ENCODE measurements around the gene TBCD.

TBCD gene

GRCh38 chr17:82839617-82840292 lies 87.9 kb downstream of the TBCD start, which contains the start of gene ZNF750:
Gene ZNF750 (minus strand): TSS chr17:82840022. CDS start chr17:82832454, 7,568 bp downstream.
- H3K4me3 ChIP-seq (ENCODE audit: low read length) = no peak within 1 kb of the TSS
- TF ChIP-seq ZNF274 (IDR thresholded peaks at IDR 0.05; ENCODE audit: low read depth, low read length) = no peak

DNA sequence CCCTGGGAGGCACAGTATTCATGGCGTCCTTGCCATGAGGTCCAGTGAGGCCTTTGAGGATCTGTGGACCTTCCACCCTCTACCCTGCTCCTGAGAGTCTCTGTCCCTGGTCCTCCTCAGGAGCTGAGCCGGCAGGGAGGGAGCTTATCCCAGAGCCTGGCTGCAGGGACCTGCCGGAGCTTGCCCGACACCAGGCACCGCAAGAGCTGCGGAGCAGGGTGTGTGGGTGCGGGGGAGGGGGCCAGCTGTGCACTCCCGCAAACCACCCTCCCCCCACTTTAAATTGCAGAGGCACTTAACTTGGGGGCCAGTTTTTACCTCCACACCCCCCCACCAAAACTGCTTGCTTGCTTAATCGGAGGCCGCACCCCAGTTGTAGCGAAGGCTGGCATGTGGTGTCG lies 88.6 kb downstream of the TBCD start:
- no peak overlapping the region for H3K4me3 ChIP-seq (ENCODE audit: low read length)
- no peak for TF ChIP-seq ZNF274 (IDR thresholded peaks at IDR 0.05; ENCODE audit: low read depth, low read length)

- no peak for TF ChIP-seq ZNF274 (IDR thresholded peaks at IDR 0.05; ENCODE audit: low read depth, low read length)
- no peak overlapping the region for H3K4me3 ChIP-seq (ENCODE audit: low read length)
Observed at GRCh38 chr17:82841921-82842596, 90.2 kb downstream of the TBCD start.

GRCh38 chr17:82843904-82844680 lies 92.2 kb downstream of the TBCD start:
- TF ChIP-seq ZNF274 (IDR thresholded peaks at IDR 0.05; ENCODE audit: low read depth, low read length) = no peak
- H3K4me3 ChIP-seq (ENCODE audit: low read length) = no peak overlapping the region

DNA sequence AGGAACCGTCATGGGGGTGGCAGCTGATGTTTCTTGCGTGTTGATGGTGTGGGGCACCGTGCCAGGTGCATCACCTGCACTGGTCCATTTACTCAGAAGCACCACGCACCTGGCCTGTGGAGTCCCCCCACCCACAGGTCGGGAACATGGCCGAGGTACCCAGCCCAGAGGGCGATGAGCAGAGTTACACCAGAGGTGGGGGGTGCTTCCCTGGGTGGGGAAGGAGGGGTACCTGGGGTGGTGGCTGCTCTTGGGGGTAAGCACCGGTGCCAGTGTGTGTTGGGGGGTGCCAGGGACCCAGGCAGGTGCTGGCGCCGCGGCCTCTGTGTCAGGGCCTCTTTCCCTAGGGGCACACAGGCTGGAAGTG lies 92.9 kb downstream of the TBCD start:
- H3K4me3 ChIP-seq (ENCODE audit: low read length) = no peak overlapping the region
- no peak for TF ChIP-seq ZNF274 (IDR thresholded peaks at IDR 0.05; ENCODE audit: low read depth, low read length)

GRCh38 chr17:82845163-82845807 lies 93.4 kb downstream of the TBCD start:
- H3K4me3 ChIP-seq (ENCODE audit: low read length) = no peak overlapping the region
- no peak for TF ChIP-seq ZNF274 (IDR thresholded peaks at IDR 0.05; ENCODE audit: low read depth, low read length)

- no peak overlapping the region for H3K4me3 ChIP-seq (ENCODE audit: low read length)
Observed at GRCh38 chr17:82846061-82846691, 94.3 kb downstream of the TBCD start.

DNA sequence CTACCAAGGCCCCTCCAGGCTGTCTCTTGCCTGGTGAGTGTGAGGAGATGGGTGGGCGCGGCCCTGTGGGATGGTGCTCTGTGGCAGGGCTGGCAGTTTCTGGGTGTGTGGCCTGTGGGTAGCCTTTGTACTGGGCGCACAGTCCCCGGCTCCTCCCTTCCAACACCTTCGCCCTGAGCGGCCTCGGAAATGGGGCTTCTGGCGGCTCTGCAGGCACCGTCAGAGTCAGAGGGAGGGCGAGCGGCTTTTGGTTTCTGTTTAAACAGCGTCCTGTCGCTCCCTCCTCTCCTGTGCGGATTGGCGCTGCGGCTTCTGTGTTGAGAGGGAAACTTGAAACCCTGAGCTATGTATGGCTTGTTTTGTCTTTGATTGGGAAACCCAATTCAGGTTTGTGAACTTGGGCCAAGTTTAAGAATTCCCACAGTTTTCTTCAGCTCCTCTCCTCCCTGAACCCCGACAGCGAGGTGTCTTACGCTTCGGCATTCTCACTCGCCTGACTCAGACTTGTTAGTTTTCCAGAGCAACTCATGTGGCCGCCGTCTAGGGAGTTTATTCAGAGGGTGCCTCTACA lies 96.2 kb downstream of the TBCD start:
- no peak for TF ChIP-seq ZNF274 (IDR thresholded peaks at IDR 0.05; ENCODE audit: low read depth, low read length)
- no peak overlapping the region for H3K4me3 ChIP-seq (ENCODE audit: low read length)

More at GRCh38 chr17:82846061-82846691, 94.3 kb downstream of the TBCD start:
- TF ChIP-seq ZNF274 (IDR thresholded peaks at IDR 0.05; ENCODE audit: low read depth, low read length) = no peak

DNA sequence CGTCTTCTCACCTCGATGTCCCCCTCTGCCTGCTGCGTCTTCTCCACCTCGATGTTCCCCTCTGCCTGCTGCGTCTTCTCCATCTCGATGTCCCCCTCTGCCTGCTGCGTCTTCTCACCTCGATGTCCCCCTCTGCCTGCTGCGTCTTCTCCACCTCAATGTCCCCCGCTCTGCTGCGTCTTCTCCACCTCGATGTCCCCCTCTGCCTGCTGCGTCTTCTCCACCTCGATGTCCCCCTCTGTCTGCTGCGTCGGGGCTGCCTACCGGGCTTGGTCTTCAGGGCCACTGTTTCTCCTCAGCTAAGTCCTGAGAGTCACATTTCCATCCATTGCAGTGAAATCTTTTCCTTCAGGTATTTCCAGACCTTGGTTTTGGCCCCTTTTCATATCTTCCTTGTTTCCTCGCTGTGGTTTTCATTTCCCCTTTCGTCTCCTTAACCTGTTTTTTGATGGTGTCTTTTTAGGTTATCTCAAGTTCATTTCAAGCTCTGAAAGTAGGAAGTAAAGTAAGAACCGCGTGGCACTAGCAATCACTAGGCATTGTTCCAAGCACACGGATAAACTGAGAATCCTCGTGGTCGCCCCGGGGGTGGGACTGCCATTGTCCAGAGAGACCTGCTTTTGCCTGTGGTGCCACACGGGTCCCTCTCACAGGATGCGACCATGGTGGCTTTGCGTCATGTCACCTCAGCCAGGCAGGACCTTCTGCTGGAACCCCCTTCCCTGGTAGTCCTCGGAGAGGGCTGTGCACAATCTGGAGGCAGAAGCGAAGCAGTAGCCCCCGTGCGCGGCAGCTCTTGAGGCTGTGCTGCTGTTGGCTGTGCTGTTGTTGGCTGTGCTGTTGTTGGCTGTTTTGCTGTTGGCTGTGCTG lies 97.4 kb downstream of the TBCD start:
- H3K4me3 ChIP-seq (ENCODE audit: low read length) = no peak overlapping the region
- TF ChIP-seq ZNF274 (IDR thresholded peaks at IDR 0.05; ENCODE audit: low read depth, low read length) = no peak

- H3K4me3 ChIP-seq (ENCODE audit: low read length) = no peak overlapping the region
- TF ChIP-seq ZNF274 (IDR thresholded peaks at IDR 0.05; ENCODE audit: low read depth, low read length) = no peak
Observed at GRCh38 chr17:82851381-82851780, 99.5 kb downstream of the TBCD start.

DNA sequence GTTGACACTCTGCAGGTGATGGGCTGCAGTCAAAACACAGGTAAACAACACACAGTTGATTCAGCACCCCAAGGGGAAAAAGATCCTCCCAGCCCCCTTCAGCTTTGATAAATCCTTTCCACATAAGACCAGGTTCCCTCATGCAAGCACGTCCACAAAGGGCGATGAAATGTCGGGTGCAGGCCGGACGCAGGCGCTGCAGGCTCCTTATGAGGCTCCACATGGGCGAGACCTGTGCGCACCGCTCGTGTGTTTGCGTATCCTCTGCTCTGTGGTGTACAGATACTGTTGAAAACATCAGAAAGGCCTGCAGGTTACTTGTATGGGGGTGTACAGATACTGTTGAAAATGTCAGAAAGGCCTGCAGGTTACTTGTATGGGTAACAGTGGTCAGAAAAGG lies 102.4 kb downstream of the TBCD start:
- H3K4me3 ChIP-seq (ENCODE audit: low read length) = no peak overlapping the region
- no peak for TF ChIP-seq ZNF274 (IDR thresholded peaks at IDR 0.05; ENCODE audit: low read depth, low read length)

- H3K4me3 ChIP-seq (ENCODE audit: low read length) = no peak overlapping the region
- no peak for TF ChIP-seq ZNF274 (IDR thresholded peaks at IDR 0.05; ENCODE audit: low read depth, low read length)
Observed at GRCh38 chr17:82856361-82856760, 104.5 kb downstream of the TBCD start.

Data from GM08714 (cell line).